Measurements from ENCODE around the gene TESMIN.

Gene TESMIN

GRCh38 chr11:68756171-68756766 lies 4.9 kb upstream of the TESMIN start:
- ChIA-PET CTCF (no interaction called here), POLR2A (no interaction called here)
- no peak for DNase-seq (ENCODE audit: extremely low spot score)
- no peak for TF ChIP-seq CTCF (IDR thresholded peaks at IDR 0.05; ENCODE audit: control extremely low read depth, extremely low read depth, low read depth, missing control alignments)

- no peak for TF ChIP-seq CTCF (IDR thresholded peaks at IDR 0.05; ENCODE audit: control extremely low read depth, extremely low read depth, low read depth, missing control alignments)
- ChIA-PET POLR2A (no interaction called here), CTCF (no interaction called here)
- no peak for DNase-seq (ENCODE audit: extremely low spot score)
Observed at GRCh38 chr11:68753300-68753699, 2.0 kb upstream of the TESMIN start.

- POLR2A ChIA-PET, result no interaction called here
- CTCF ChIA-PET, result no interaction called here
- TF ChIP-seq CTCF (IDR thresholded peaks at IDR 0.05; ENCODE audit: control extremely low read depth, extremely low read depth, low read depth, missing control alignments), result no peak
- DNase-seq (ENCODE audit: extremely low spot score), result no peak
Observed at GRCh38 chr11:68751004-68751325, 355 bp downstream of the TESMIN start.

GRCh38 chr11:68750195-68751003 lies 921 bp downstream of the TESMIN start:
- CTCF ChIA-PET, result no interaction called here
- TF ChIP-seq CTCF (IDR thresholded peaks at IDR 0.05; ENCODE audit: control extremely low read depth, extremely low read depth, low read depth, missing control alignments), result peak; percentile 4
- POLR2A ChIA-PET, result no interaction called here
- DNase-seq (ENCODE audit: extremely low spot score), result no peak

GRCh38 chr11:68749229-68750123 lies 1.8 kb downstream of the TESMIN start:
- ChIA-PET CTCF (interaction anchor here (0.9 kb wide), 1 partner anchor 13 kb away, joined by 3 read pairs; no protein-coding TSS in a partner anchor), POLR2A (no interaction called here)
- DNase-seq (ENCODE audit: extremely low spot score), result no peak
- TF ChIP-seq CTCF (IDR thresholded peaks at IDR 0.05; ENCODE audit: control extremely low read depth, extremely low read depth, low read depth, missing control alignments), result no peak

- TF ChIP-seq CTCF (IDR thresholded peaks at IDR 0.05; ENCODE audit: control extremely low read depth, extremely low read depth, low read depth, missing control alignments), result no peak
- DNase-seq (ENCODE audit: extremely low spot score), result no peak
- ChIA-PET POLR2A (no interaction called here), CTCF (interaction anchor here (1.4 kb wide), 1 partner anchor 929 kb away, joined by 3 read pairs; no protein-coding TSS in a partner anchor)
Observed at GRCh38 chr11:68748061-68748460, 3.3 kb downstream of the TESMIN start.

Data from GM10248 (cell line).